GM20000 (cell line): ENCODE results near the gene ACTG1.

Experiments
- DNase-seq: peaks from one replicate; pipeline ENCODE4 v3.0.0; 2012; ENCODE audit warnings: low spot score
- TF ChIP-seq, protein P1 (sequence below): IDR thresholded peaks from 2 replicates; pipeline ENCODE4 v1.5.1; 2012; ENCODE audit warnings: mild to moderate bottlenecking, control low read depth; ENCODE audit errors: extremely low read depth, missing control alignments

Gene ACTG1

DNA sequence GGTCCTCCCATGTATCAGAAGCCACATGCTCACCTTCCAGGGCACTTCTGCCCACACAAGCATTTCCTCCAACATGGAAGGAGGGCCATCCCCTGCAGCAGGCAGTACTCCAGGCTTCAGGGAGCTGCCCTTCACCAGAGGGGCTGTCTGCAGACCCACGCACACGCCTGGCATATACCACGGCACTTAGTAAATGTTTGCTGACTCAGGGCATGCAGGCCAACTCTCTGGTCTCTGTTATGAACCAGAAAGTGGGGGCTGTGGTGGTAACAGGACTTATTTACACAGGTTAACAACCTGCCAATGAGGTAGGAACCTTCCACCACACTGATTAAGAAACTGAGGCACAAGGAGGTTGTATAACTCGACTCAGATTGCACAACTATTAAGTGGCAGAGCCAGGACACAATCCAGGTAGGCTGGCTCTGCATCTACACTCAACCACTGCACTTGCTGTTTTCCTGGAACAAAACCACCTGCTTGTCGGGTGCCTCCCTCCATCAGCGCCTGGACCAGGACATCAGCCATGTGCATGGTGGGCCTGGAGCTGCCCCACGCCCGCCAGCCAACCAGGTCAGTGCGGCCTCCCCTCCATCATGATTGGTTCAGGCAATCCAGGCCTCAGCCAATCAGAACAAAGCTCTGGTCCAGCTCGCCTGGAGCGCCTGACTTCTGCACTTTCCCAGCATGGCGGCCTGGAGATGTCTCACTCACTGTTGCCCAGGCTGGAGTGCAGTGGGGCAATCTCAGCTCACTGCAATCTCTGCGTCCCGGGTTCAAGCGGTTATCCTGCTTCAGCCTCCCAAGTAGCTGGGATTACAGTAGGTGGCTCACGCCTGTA is 19.2 kb downstream of the ACTG1 start:
- TF ChIP-seq, protein P1, sequence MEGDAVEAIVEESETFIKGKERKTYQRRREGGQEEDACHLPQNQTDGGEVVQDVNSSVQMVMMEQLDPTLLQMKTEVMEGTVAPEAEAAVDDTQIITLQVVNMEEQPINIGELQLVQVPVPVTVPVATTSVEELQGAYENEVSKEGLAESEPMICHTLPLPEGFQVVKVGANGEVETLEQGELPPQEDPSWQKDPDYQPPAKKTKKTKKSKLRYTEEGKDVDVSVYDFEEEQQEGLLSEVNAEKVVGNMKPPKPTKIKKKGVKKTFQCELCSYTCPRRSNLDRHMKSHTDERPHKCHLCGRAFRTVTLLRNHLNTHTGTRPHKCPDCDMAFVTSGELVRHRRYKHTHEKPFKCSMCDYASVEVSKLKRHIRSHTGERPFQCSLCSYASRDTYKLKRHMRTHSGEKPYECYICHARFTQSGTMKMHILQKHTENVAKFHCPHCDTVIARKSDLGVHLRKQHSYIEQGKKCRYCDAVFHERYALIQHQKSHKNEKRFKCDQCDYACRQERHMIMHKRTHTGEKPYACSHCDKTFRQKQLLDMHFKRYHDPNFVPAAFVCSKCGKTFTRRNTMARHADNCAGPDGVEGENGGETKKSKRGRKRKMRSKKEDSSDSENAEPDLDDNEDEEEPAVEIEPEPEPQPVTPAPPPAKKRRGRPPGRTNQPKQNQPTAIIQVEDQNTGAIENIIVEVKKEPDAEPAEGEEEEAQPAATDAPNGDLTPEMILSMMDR = no peak
- DNase-seq = no peak

DNA sequence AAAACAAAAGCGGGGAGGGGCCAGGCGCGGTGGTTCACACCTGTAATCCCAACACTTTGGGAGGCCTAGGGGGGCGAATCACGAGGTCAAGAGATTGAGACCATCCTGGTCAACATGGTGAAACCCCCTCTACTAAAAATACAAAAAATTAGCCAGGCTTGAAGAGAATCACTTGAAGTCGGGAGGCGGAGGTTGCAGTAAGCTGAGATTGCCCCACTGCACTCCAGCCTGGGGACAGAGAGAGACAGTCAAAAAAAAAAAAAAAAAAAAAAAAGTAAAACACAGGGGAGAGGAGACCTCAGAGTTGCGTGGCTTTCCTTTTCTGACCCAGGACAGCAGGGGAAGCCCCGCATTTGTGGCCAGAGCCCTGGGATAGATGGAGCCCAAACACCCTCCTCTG is 19.9 kb downstream of the ACTG1 start:
- DNase-seq = no peak
- TF ChIP-seq, protein P1 = no peak

DNA sequence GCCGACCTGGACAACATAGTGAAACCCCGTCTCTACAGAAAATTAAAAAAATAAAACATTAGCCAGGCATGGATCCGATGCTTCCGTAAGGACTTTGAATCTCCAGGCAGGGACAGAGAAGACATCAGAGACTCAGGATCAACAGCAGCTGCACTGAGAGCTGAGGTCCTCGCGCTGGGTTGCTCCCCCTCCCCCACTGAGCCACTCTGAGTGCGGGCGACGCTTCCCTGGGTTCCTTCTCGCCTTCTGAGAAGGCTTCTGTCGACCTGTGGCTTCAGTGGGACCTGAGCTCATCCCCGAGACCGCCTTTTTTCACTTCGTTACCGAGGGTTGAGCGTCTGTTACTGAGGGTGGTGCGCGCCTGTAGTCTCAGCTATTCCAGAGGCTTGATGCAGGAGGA is 20.4 kb downstream of the ACTG1 start:
- no peak for DNase-seq
- TF ChIP-seq, protein P1 = no peak

DNA sequence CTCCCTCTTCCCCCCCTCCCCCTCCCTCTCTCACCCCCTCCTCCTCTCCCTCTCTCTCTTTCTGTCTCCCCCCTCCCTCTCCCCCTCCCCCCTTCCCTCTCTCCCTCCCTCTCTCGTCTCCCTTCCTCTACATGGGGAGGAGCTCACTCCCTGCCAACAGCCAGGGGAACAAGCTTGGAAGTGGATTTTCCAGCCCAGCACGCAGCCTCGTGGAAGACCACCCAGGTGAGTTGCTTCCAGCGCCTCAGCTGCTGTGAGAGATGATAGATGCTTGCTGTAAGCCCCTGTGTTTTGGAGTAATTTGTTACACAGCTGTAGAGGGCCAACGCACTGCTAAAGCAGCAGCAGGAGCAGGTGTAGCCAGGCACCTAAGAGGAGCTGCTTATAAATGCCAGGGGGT is 20.8 kb downstream of the ACTG1 start:
- TF ChIP-seq, protein P1 = no peak
- no peak for DNase-seq

DNA sequence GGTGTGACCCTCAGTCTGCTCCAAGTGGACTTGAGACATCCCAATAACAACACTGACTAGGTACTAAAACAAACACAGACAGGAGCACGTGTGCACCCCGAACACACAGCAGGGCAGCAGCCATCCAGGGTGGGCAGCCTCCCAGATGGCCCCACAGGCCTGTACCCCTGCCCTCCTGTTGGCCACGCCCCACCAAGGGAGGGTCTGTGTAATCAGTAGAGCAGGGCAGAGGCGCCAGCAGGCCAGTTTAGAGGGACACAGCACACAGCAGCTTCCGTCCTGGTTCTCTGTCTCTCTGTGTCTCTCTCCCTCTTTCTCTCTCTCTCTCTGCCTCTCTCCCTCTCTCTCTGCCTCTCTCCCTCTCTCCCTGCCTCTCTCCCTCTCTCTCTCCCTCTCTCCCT is 21.4 kb downstream of the ACTG1 start:
- TF ChIP-seq, protein P1 = no peak
- no peak for DNase-seq

DNA sequence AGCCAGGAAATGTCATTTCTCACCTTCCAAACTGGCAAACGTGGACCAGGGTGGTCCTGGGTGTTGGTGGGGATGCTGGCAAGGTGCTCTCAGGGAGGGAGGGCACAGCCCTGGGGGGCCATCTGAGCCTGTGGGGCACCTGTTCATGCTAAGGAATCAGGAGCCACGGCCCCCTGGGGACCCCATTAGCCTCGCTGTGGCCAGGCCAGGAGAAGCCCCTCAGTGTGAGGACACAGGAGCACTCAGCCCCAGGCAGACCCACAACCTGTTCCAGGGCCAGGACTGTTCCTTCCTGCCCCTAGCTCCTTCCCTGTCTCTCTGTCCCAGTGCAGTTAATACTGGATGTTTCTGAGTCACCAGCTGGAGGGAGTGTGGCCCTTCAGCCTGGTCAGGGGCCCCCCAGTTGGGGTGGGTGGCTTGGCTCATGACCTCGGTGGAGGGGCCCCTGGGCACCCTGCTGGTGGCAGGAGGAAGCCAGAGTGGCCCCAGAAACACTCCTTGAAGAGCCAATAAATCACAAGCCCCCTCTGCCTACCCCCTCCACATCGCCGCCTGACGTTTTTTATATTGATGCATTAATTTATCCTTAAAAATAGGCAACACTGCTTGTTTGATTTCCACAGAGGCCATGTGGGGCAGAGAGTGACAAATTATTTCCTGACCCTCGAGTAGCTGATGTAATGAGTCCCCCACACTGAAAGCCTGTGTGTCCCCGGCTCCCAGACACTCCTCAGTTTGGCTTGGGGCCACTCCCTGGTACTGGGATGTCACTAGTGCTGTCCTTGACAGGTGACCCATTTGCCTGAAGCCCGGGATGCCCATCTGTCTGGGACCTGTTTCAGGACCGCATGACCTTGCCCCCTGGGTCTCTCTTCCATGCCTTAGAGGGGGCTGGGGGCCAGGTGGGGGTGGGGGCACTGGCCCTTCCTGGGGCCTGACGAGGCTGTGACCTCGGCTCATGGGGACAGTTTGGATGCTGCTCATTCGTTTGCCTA is 22.3 kb downstream of the ACTG1 start:
- TF ChIP-seq, protein P1 = no peak
- no peak for DNase-seq
